HepG2 (cell line): Measurements from ENCODE around the gene ANTKMT. TPM values are rescaled to one million over a fixed set of nuclear protein-coding genes. Genes with fewer than 3 reads are reported as not detected.

Source experiments
- ATAC-seq: fragments of 200-7000 bp; cut with Tn5 transposase; 3 replicates; pipeline ENCODE4 v1.9.1; 2020; ENCODE audit warnings: mild to moderate bottlenecking, moderate library complexity
- BruUV-seq: library from RNA; stranded (reverse); fragments of 400-500 nt; replicated peaks from 2 replicates; lab custom pipeline; 2021; lab: Mats Ljungman, UMichigan
- CTCF ChIA-PET: fragments of 300-600 bp; formaldehyde crosslinking; extraction: SDS; loops from one replicate; lab custom pipeline; 2021; ENCODE audit warnings: low total read pairs, inconsistent platforms, low intra/inter-chr PET ratio; lab: Yijun Ruan, JAX
- POLR2A ChIA-PET: fragments of 350-600 bp; sonication (Branson Sonifier 250); formaldehyde crosslinking; loops from one replicate; lab custom pipeline; 2020; ENCODE audit warnings: antibody characterized with exemption, inconsistent platforms; lab: Yijun Ruan, JAX
- DNase-seq: peaks from one replicate; pipeline ENCODE4 v3.0.0-alpha.2; 2015; ENCODE audit warnings: low spot score
- FAIRE-seq: peaks from 3 replicates; lab custom pipeline; 2011; peaks lifted over from hg19 to GRCh38; lab: Jason Lieb, UNC
- H2AFZ ChIP-seq: one replicate; pipeline ENCODE4 v1.6.1; 2011; ENCODE audit warnings: low read length, inconsistent platforms
- H3K27ac ChIP-seq: fragments of 300-600 bp; 3 replicates; pipeline ENCODE4 v1.8.0; 2011; ENCODE audit warnings: mixed run types, mild to moderate bottlenecking, mixed read lengths, low read length, inconsistent platforms; ENCODE audit not compliant: insufficient read depth; ENCODE audit errors: extremely low read length
- H3K27me3 ChIP-seq, 2 experiments: fragments of 200-600 bp in 1 of 2; 2 replicates in 1 of 2; 3 replicates in 1 of 2; pipeline versions ENCODE4 v1.6.0 to v1.8.0; 2011; ENCODE audit warnings: low read length in 2 of 2, mild to moderate bottlenecking in 2 of 2, moderate library complexity in 2 of 2, inconsistent platforms in 1 of 2; ENCODE audit not compliant: insufficient read depth in 2 of 2, control insufficient read depth in 1 of 2
- H3K36me3 ChIP-seq, 2 experiments: fragments of 200-600 bp in 1 of 2; replicated peaks in 1 of 2; 2 replicates in 1 of 2; 3 replicates in 1 of 2; pipeline versions ENCODE4 v1.5.1 to v1.8.0; 2011; ENCODE audit warnings: low read length in 2 of 2, inconsistent platforms in 1 of 2; ENCODE audit not compliant: insufficient read depth in 2 of 2, control insufficient read depth in 1 of 2
- H3K4me1 ChIP-seq: 2 replicates; pipeline ENCODE4 v1.5.1; 2012; ENCODE audit warnings: low read length, inconsistent platforms; ENCODE audit not compliant: insufficient read depth
- H3K4me2 ChIP-seq: 2 replicates; pipeline ENCODE4 v1.6.0; 2011; ENCODE audit warnings: low read depth, low read length, inconsistent platforms
- H3K4me3 ChIP-seq, 3 experiments: fragments of 200-600 bp in 1 of 3; sonication (generic), shearing (Covaris generic) in 1 of 3; replicated peaks in 1 of 3; 2 replicates each; pipeline ENCODE4 v1.5.1; 2011 to 2016; ENCODE audit warnings: low read length in 3 of 3, inconsistent platforms in 2 of 3, low read depth in 2 of 3, mild to moderate bottlenecking in 2 of 3, control low read depth in 1 of 3, mixed read lengths in 1 of 3; ENCODE audit not compliant: insufficient read depth in 1 of 3
- H3K79me2 ChIP-seq: one replicate; pipeline ENCODE4 v1.6.1; 2011; ENCODE audit warnings: low read length, inconsistent platforms; ENCODE audit not compliant: insufficient read depth
- H3K9ac ChIP-seq: 2 replicates; pipeline ENCODE4 v1.6.0; 2011; ENCODE audit warnings: mild to moderate bottlenecking, low read depth, low read length, inconsistent platforms; ENCODE audit not compliant: insufficient read depth
- H3K9me3 ChIP-seq: 2 replicates; pipeline ENCODE4 v1.5.1; 2012; ENCODE audit warnings: mild to moderate bottlenecking, low read length
- H4K20me1 ChIP-seq: 2 replicates; pipeline ENCODE4 v1.6.0; 2011; ENCODE audit warnings: inconsistent platforms, mild to moderate bottlenecking, low read length, moderate library complexity; ENCODE audit not compliant: insufficient read depth
- ATM ChIP-seq: fragments of 450-650 bp; IDR thresholded peaks from 2 replicates; pipeline ENCODE4 v1.7.1; 2017; ENCODE audit warnings: mild to moderate bottlenecking, borderline replicate concordance
- BCL6 ChIP-seq: IDR thresholded peaks from 2 replicates; pipeline ENCODE4 v1.6.1; 2016; ENCODE audit warnings: missing genetic modification reagents, missing compliant biosample characterization
- ERF ChIP-seq: IDR thresholded peaks from 2 replicates; pipeline ENCODE4 v1.6.1; 2018; ENCODE audit warnings: missing biosample characterization, missing genetic modification reagents
- GABPA ChIP-seq, 2 experiments: IDR thresholded peaks; 2 replicates each; pipeline ENCODE4 v1.6.1; 2011 to 2016; ENCODE audit warnings: low read depth in 2 of 2, low read length in 1 of 2, missing biosample characterization in 1 of 2, missing genetic modification characterization in 1 of 2
- HIVEP1 ChIP-seq: sonication (generic); formaldehyde crosslinking; IDR thresholded peaks from 2 replicates; pipeline ENCODE4 v1.4.0; 2020; ENCODE audit warnings: mild to moderate bottlenecking, missing genetic modification reagents
- KDM5A ChIP-seq: fragments of 200-600 bp; sonication (generic); IDR thresholded peaks from 2 replicates; pipeline ENCODE4 v1.7.0; 2018; ENCODE audit warnings: antibody characterized with exemption, mild to moderate bottlenecking, low read length, borderline replicate concordance
- KDM5B ChIP-seq: sonication (generic); formaldehyde crosslinking; IDR thresholded peaks from 2 replicates; pipeline ENCODE4 v1.4.0; 2020; ENCODE audit warnings: missing genetic modification reagents, mild to moderate bottlenecking, borderline replicate concordance
- NBN ChIP-seq: fragments of 450-650 bp; conservative IDR thresholded peaks from 2 replicates; pipeline ENCODE4 v1.6.1; 2017
- NCOA2 ChIP-seq: sonication (generic); formaldehyde crosslinking; IDR thresholded peaks from 2 replicates; pipeline ENCODE4 v1.8.0; 2022; ENCODE audit warnings: inconsistent platforms
- NR0B2 ChIP-seq: sonication (generic); formaldehyde crosslinking; IDR thresholded peaks from 2 replicates; pipeline ENCODE4 v1.4.0; 2020; ENCODE audit warnings: mild to moderate bottlenecking, missing genetic modification reagents
- NRL ChIP-seq: sonication (generic); formaldehyde crosslinking; IDR thresholded peaks from 2 replicates; pipeline ENCODE4 v1.5.0; 2020; ENCODE audit warnings: missing genetic modification reagents, mild to moderate bottlenecking, moderate library complexity, borderline replicate concordance
- PCBP1 ChIP-seq: fragments of 200-400 bp; formaldehyde crosslinking; IDR thresholded peaks from 2 replicates; pipeline ENCODE4 v1.6.1; 2017; ENCODE audit warnings: mild to moderate bottlenecking, low read depth, low read length, borderline replicate concordance
- POLR2AphosphoS5 ChIP-seq: IDR thresholded peaks from 2 replicates; pipeline ENCODE4 v1.6.1; 2012; ENCODE audit warnings: low read depth, low read length
- SAP130 ChIP-seq: IDR thresholded peaks from 2 replicates; pipeline ENCODE4 v1.6.1; 2016; ENCODE audit warnings: low read depth
- SRSF9 ChIP-seq: fragments of 200-400 bp; formaldehyde crosslinking; IDR thresholded peaks from 2 replicates; pipeline ENCODE4 v1.6.1; 2018; ENCODE audit warnings: borderline replicate concordance, mild to moderate bottlenecking, low read depth, low read length; ENCODE audit not compliant: insufficient read depth, poor library complexity, severe bottlenecking
- STAT5B ChIP-seq: sonication (generic); formaldehyde crosslinking; IDR thresholded peaks from 2 replicates; pipeline ENCODE4 v1.4.0; 2020; ENCODE audit warnings: missing genetic modification reagents
- TRIM24 ChIP-seq: sonication (generic); formaldehyde crosslinking; IDR thresholded peaks from 2 replicates; pipeline ENCODE4 v1.8.0; 2022; ENCODE audit warnings: mild to moderate bottlenecking, missing genetic modification reagents
- ZMYM2 ChIP-seq: sonication (generic); formaldehyde crosslinking; IDR thresholded peaks from 2 replicates; pipeline ENCODE4 v1.8.0; 2022; ENCODE audit warnings: mild to moderate bottlenecking, missing genetic modification reagents
- ZNF333 ChIP-seq: sonication (generic); formaldehyde crosslinking; IDR thresholded peaks from 2 replicates; pipeline ENCODE4 v1.4.0; 2020; ENCODE audit warnings: mild to moderate bottlenecking, missing genetic modification reagents, borderline replicate concordance
- ZNF451 ChIP-seq: sonication (generic); formaldehyde crosslinking; IDR thresholded peaks from 2 replicates; pipeline ENCODE4 v1.5.0; 2020; ENCODE audit warnings: mild to moderate bottlenecking, missing genetic modification reagents
- ZZZ3 ChIP-seq: sonication (generic); formaldehyde crosslinking; IDR thresholded peaks from 2 replicates; pipeline ENCODE4 v1.4.0; 2020; ENCODE audit warnings: missing genetic modification reagents, mild to moderate bottlenecking, borderline replicate concordance
- WGBS: methylation state at CpG from one replicate; pipeline ENCODE4 v1.1.6; 2017; ENCODE audit warnings: low lambda C conversion rate; 5-methylcytosine and 5-hydroxymethylcytosine counted together
- in situ Hi-C: cut with HindIII; loops from 2 replicates; pipeline ENCODE4 v1.10.0; 2017; ENCODE audit warnings: low pct_unique_long_range_greater_than_20kb; ENCODE audit not compliant: extremely low pct_ligation_motif_present
- intact Hi-C: fragments of 100-400 bp; cut with micrococcal nuclease; formaldehyde crosslinking; loops from one replicate; pipeline ENCODE4 v1.10.0; 2022; ENCODE audit not compliant: unreplicated experiment
- polyA plus RNA-seq, 8 experiments: library from polyadenylated mRNA; depleted of rRNA in 3 of 8; stranded (reverse) in 7 of 8; unstranded in 1 of 8; fragments of >200 nt; fragmentation: Illumina TruSeq in 4 of 8; extraction: Trizol in 4 of 8; gene quantifications; 2 replicates each; pipeline versions ENCODE4 v1.2.1 to v1.2.3, GENCODE V29; 2011 to 2016; ENCODE audit warnings: low read depth in 4 of 8, missing spikeins in 1 of 8, mixed read lengths in 1 of 8; ENCODE audit not compliant: insufficient read depth in 1 of 8
- total RNA-seq, 5 experiments: library from RNA; depleted of rRNA; stranded (reverse); fragments of >200 nt; fragmentation: Illumina TruSeq; extraction: Trizol; gene quantifications; 2 replicates each; pipeline ENCODE4 v1.2.3, GENCODE V29; 2016; ENCODE audit warnings: low read depth in 1 of 5
- TF ChIP-seq, protein P1 (sequence below): sonication (generic); formaldehyde crosslinking; IDR thresholded peaks from 2 replicates; pipeline ENCODE4 v1.5.0; 2020; ENCODE audit warnings: mild to moderate bottlenecking, missing genetic modification reagents, borderline replicate concordance

ANTKMT gene
- total and polyA plus RNA-seq, 2 of the 13 experiments (the other 11 are each of a cell fraction or from before 2014, with no cell fraction given), result 7.5 to 47.8 TPM

DNA sequence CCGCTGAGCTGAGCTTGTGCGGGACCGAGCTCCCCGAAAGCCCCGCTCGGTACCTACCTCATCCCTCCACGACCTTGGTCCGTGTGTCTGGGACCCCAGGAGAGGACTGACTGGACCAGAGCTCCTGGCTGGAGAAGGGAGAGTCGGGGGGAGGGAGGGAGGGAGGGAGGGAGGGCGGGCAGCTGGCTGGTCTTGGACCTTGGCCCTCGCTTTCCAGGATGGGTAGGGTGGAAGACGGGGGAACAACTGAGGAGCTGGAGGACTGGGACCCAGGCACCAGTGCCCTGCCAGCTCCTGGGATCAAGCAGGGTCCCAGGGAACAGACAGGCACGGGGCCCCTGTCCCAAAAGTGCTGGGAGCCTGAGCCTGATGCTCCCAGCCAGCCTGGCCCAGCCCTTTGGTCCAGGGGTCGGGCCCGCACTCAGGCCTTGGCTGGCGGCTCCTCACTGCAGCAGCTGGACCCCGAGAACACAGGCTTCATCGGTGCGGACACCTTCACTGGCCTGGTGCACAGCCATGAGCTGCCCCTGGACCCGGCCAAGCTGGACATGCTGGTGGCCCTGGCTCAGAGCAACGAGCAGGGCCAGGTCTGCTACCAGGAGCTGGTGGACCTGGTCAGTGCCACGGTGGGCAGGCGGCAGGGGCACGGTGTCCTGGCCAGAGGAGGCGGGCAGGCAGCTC, 44.9 kb upstream of the ANTKMT start:
- H3K4me2 ChIP-seq, result peak overlapping the region; percentile 87
- TF ChIP-seq PCBP1, result peak; percentile 65; the same call in 1 of the 2 replicates
- TF ChIP-seq NR0B2 (CRISPR knock-in tag), result 0 out of 2 replicates have a peak, but pooled peaks have one; percentile 15
- peak; percentile 27; the same call in 1 of the 2 replicates for TF ChIP-seq NCOA2 (CRISPR knock-in tag)
- peak; percentile 25; the same call in 1 of the 2 replicates for TF ChIP-seq SAP130
- TF ChIP-seq ZMYM2 (CRISPR knock-in tag), result 0 out of 2 replicates have a peak, but pooled peaks have one; percentile 27
- TF ChIP-seq HIVEP1, result 0 out of 2 replicates have a peak, but pooled peaks have one; percentile 13
- no peak for TF ChIP-seq KDM5A
- 0 out of 2 replicates have a peak, but pooled peaks have one; percentile 24 for TF ChIP-seq POLR2AphosphoS5
- TF ChIP-seq TRIM24 (CRISPR knock-in tag), result 0 out of 2 replicates have a peak, but pooled peaks have one; percentile 35
- no peak for TF ChIP-seq SRSF9
- TF ChIP-seq BCL6 (CRISPR knock-in tag), result peak; percentile 57
- TF ChIP-seq ERF (CRISPR knock-in tag), result 0 out of 2 replicates have a peak, but pooled peaks have one; percentile 29
- 0 out of 2 replicates have a peak, but pooled peaks have one; percentile 31 for TF ChIP-seq NRL (CRISPR knock-in tag)
- no peak for TF ChIP-seq GABPA (IDR thresholded peaks at IDR 0.05; ENCODE audit: low read depth, low read length)
- TF ChIP-seq GABPA (CRISPR knock-in tag; IDR thresholded peaks at IDR 0.05; ENCODE audit: low read depth), result peak; percentile 25; the same call in 1 of the 2 replicates
- TF ChIP-seq NBN, result no peak
- no peak for TF ChIP-seq ATM
- TF ChIP-seq STAT5B (CRISPR knock-in tag), result no peak
- 0 out of 2 replicates have a peak, but pooled peaks have one; percentile 14 for TF ChIP-seq ZNF333 (CRISPR knock-in tag)
- no peak for TF ChIP-seq ZZZ3 (CRISPR knock-in tag)
- TF ChIP-seq, protein P1, sequence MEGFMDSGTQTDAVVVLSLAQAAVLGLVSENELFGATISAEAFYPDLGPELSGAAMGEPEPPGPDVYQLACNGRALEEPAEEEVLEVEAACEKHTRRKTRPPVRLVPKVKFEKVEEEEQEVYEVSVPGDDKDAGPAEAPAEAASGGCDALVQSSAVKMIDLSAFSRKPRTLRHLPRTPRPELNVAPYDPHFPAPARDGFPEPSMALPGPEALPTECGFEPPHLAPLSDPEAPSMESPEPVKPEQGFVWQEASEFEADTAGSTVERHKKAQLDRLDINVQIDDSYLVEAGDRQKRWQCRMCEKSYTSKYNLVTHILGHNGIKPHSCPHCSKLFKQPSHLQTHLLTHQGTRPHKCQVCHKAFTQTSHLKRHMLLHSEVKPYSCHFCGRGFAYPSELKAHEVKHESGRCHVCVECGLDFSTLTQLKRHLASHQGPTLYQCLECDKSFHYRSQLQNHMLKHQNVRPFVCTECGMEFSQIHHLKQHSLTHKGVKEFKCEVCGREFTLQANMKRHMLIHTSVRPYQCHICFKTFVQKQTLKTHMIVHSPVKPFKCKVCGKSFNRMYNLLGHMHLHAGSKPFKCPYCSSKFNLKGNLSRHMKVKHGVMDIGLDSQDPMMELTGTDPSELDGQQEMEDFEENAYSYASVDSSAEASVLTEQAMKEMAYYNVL (CRISPR knock-in tag), result peak; percentile 45; the same call in 1 of the 2 replicates
- no peak for TF ChIP-seq ZNF451 (CRISPR knock-in tag)
- peak; percentile 65; the same call in 1 of the 2 replicates for TF ChIP-seq KDM5B (CRISPR knock-in tag)

More for the DNA sequence above, 44.9 kb upstream of the ANTKMT start:
- CTCF ChIA-PET, result no interaction called here
- BruUV-seq, result no TSS peak
- peak overlapping the region; percentile 42 to 74 (median 52); a peak in 5 of 6 replicates for H3K4me3 ChIP-seq
- DNase-seq (no peak), ATAC-seq (peak; percentile 10), FAIRE-seq (no peak)
- in situ Hi-C loops, result no loop called here
- POLR2A ChIA-PET, result interaction anchor here (0.8 to 1.9 kb wide), 6 partner anchors 8 to 44 kb away, joined by 3 to 12 read pairs (median 4); partner anchors contain the start of genes RHOT2, WDR24 and WDR90
- H3K36me3 ChIP-seq, result peaks cover 14 to 24% of the 10 kb centered on the region in 2 experiments; a peak in 4 of 5 replicates
- no peaks in the 10 kb centered on the region for H3K9me3 ChIP-seq
- 4% methylated on average over 4 of the region's 25 CpGs for WGBS
- peaks cover 36% of the 10 kb centered on the region for H3K4me1 ChIP-seq
- no peaks in the 10 kb centered on the region; a peak in 1 of 5 replicates for H3K27me3 ChIP-seq
- no peak overlapping the region for H2AFZ ChIP-seq
- 0 out of 2 replicates have a peak, but pooled peaks cover under 1% of the 10 kb centered on the region for H4K20me1 ChIP-seq
- peak overlapping the region; percentile 60 for H3K27ac ChIP-seq
- intact Hi-C loops, result no loop called here
- peaks cover 3% of the 10 kb centered on the region for H3K79me2 ChIP-seq
- H3K9ac ChIP-seq, result peak overlapping the region; percentile 58
